Measurements from ENCODE around the gene MITF. TPM values are rescaled to one million over a fixed set of nuclear protein-coding genes. Genes with fewer than 3 reads are reported as not detected.

MITF gene
- total and polyA plus RNA-seq, 2 of the 4 experiments (the other 2 are of a cell fraction): 6.5 to 16.7 TPM

GRCh38 chr3:69784954-69785514, 45.8 kb downstream of the MITF start:
- no peak overlapping the region for H3K4me3 ChIP-seq (ENCODE audit: insufficient read depth, low read depth, low read length)
- ATAC-seq (ENCODE audit: low read depth): peak; percentile 95
- 0 out of 2 replicates have a peak, but pooled peaks have one; percentile 12 for TF ChIP-seq RAD21 (IDR thresholded peaks at IDR 0.05; ENCODE audit: low read length)
- no peak for TF ChIP-seq SMC3 (IDR thresholded peaks at IDR 0.05; ENCODE audit: low read depth, low read length)
- TF ChIP-seq RCOR1 (IDR thresholded peaks at IDR 0.05; ENCODE audit: insufficient replicate concordance, low read length): no peak
- 0 out of 2 replicates have a peak, but pooled peaks have one; percentile 33 for TF ChIP-seq USF2 (IDR thresholded peaks at IDR 0.05; ENCODE audit: low read depth, low read length)
- peak; percentile 59; the same call in 1 of the 2 replicates for TF ChIP-seq FOS (IDR thresholded peaks at IDR 0.05; ENCODE audit: low read depth, low read length)
- no peak overlapping the region for H2AK5ac ChIP-seq (ENCODE audit: low read depth, low read length)
- peaks cover 12% of the 10 kb centered on the region for H3K9me1 ChIP-seq (ENCODE audit: insufficient read depth, low read length)
- H3K14ac ChIP-seq (replicated peaks; ENCODE audit: low read depth, low read length): peak overlapping the region; percentile 54; the same call in 1 of the 2 replicates
- peak; percentile 83 for DNase-seq
- H2BK120ac ChIP-seq (ENCODE audit: low read depth, low read length): peak overlapping the region; percentile 74
- POLR2A ChIA-PET (ENCODE audit: unreplicated experiment): interaction anchor here (0.6 kb wide), 2 partner anchors 36 to 98 kb away, joined by 3 read pairs; no protein-coding TSS in a partner anchor
- no peaks in the 10 kb centered on the region for H3K9me3 ChIP-seq (ENCODE audit: control insufficient read depth, insufficient read depth, low read length)
- H3K56ac ChIP-seq (ENCODE audit: extremely low read depth, insufficient read depth, low read length): peak overlapping the region; percentile 46; the same call in 1 of the 2 replicates
- peak overlapping the region; percentile 44; the same call in 1 of the 2 replicates for H3K18ac ChIP-seq (ENCODE audit: low read depth, low read length)
- no peaks in the 10 kb centered on the region for H4K20me1 ChIP-seq (ENCODE audit: insufficient read depth, low read length)
- H2BK5ac ChIP-seq (ENCODE audit: low read depth, low read length, poor library complexity, severe bottlenecking): peak overlapping the region; percentile 60
- H3K4me2 ChIP-seq (ENCODE audit: low read depth, low read length): peak overlapping the region; percentile 66; the same call in 1 of the 2 replicates
- H3K36me3 ChIP-seq (ENCODE audit: control insufficient read depth, insufficient read depth, low read length): no peaks in the 10 kb centered on the region
- H3K27ac ChIP-seq (ENCODE audit: insufficient read depth, low read length): peak overlapping the region; percentile 0; the same call in 1 of the 2 replicates
- H3K4ac ChIP-seq (ENCODE audit: low read depth, low read length): peak overlapping the region; percentile 68
- in situ Hi-C loops (cut with MboI; ENCODE audit: low sequenced_read_pairs): no loop called here
- peak overlapping the region; percentile 11; the same call in 1 of the 2 replicates for H4K5ac ChIP-seq (ENCODE audit: low read depth, low read length)
- peak overlapping the region; percentile 79 for H4K91ac ChIP-seq (ENCODE audit: insufficient read depth, low read depth, low read length)
- peaks cover 18 to 25% of the 10 kb centered on the region in 2 experiments for H3K79me1 ChIP-seq (ENCODE audit: low read depth in 1 of 2, low read length in 2 of 2)
- WGBS, 2 experiments (ENCODE audit: extremely low coverage in 2 of 2, insufficient read length in 1 of 2): 0% methylated on average over 1 of the region's 7 CpGs; no CpG with 5 or more reads in 1 of the 2 experiments
- H3K23ac ChIP-seq (ENCODE audit: low read depth, low read length): peak overlapping the region; percentile 31; the same call in 1 of the 2 replicates
- dilution Hi-C loops (cut with HindIII; ENCODE audit: low sequenced_read_pairs, unreplicated experiment): no loop called here
- H3K4me1 ChIP-seq (ENCODE audit: control insufficient read depth, insufficient read depth, low read length): peaks cover 15% of the 10 kb centered on the region
- H4K8ac ChIP-seq (ENCODE audit: low read depth in 2 of 2, low read length in 2 of 2): peak overlapping the region in 1 of 2 experiments; percentile 53; a peak in 1 of 4 replicates
- no peaks in the 10 kb centered on the region for H3K27me3 ChIP-seq (ENCODE audit: control insufficient read depth, insufficient read depth, low read length)
- H3K9ac ChIP-seq (ENCODE audit: low read depth, low read length): no peak overlapping the region
- BruUV-seq (replicated peaks): no TSS peak
- intact Hi-C loops (cut with micrococcal nuclease): loop anchor here (2.0 kb wide), 1 partner anchor 46 kb away; the partner anchor contains the start of gene MITF
- no peak overlapping the region for H2AK9ac ChIP-seq (replicated peaks; ENCODE audit: low read depth, low read length, poor library complexity)
- peak overlapping the region; percentile 81 for H2BK20ac ChIP-seq (ENCODE audit: low read depth, low read length)
- H2BK15ac ChIP-seq (ENCODE audit: low read depth, low read length): peak overlapping the region; percentile 17; the same call in 1 of the 3 replicates
- CTCF ChIA-PET: no interaction called here
- no peak overlapping the region for H2AFZ ChIP-seq (replicated peaks; ENCODE audit: low read length, poor library complexity)

Measured in IMR-90 (cell line).